H1 (cell line): ENCODE results near the gene RPP14. TPM values are rescaled to one million over a fixed set of nuclear protein-coding genes. Genes with fewer than 3 reads are reported as not detected.

ENCODE experiments used
- CHD7 ChIP-seq: fragments of 300-600 bp; sonication (generic); IDR thresholded peaks from 2 replicates; pipeline ENCODE4 v1.7.1; 2012; ENCODE audit warnings: low read length, moderate library complexity, mild to moderate bottlenecking, inconsistent platforms; ENCODE audit not compliant: insufficient replicate concordance
- TAF1 ChIP-seq: IDR thresholded peaks from 2 replicates; pipeline ENCODE4 v1.6.1; 2011; ENCODE audit warnings: mild to moderate bottlenecking, low read depth, low read length
- TAF7 ChIP-seq: optimal IDR thresholded peaks from 2 replicates; pipeline ENCODE3; 2011; ENCODE audit warnings: low read depth, mild to moderate bottlenecking, inconsistent platforms, low read length, moderate library complexity, borderline replicate concordance
- ZNF274 ChIP-seq: IDR thresholded peaks from 2 replicates; pipeline ENCODE4 v1.7.0; 2012; ENCODE audit warnings: low read length, borderline replicate concordance; ENCODE audit errors: extremely low read depth
- polyA plus RNA-seq, 7 experiments: library from polyadenylated mRNA; depleted of rRNA in 3 of 7; stranded (reverse) in 5 of 7; unstranded in 2 of 7; fragments of >200 nt in 5 of 7; fragments of 200-250 nt in 2 of 7; gene quantifications; 1 replicate in 5 of 7; 2 replicates in 1 of 7; 4 replicates in 1 of 7; pipeline versions ENCODE4 v1.2.1 to v1.2.3, GENCODE V29; 2011 to 2013; ENCODE audit warnings: missing spikeins in 2 of 7, mixed read lengths in 2 of 7
- total RNA-seq: library from RNA; stranded (reverse); fragmentation: NEBNext Ultra II Directional; extraction: Animal tissue kit (Norgen Biotek cat#: 25700); gene quantifications from 2 replicates; pipeline ENCODE4 v1.2.1, GENCODE V29; 2021

Gene RPP14
- total and polyA plus RNA-seq, 2 of the 8 experiments (the other 6 are each of a cell fraction or from before 2014, with no cell fraction given) = 11.7 to 23.4 TPM

- no peak for TF ChIP-seq CHD7
- no peak for TF ChIP-seq TAF1
- TF ChIP-seq TAF7 = no peak
- no peak for TF ChIP-seq ZNF274
- TF ChIP-seq, all 59 proteins: peak for 0
Measured at GRCh38 chr3:58270485-58270884, 35.6 kb upstream of the RPP14 start (continued).
